Epithelial cell of esophagus (primary cell): ENCODE data around the gene CERK.

Experiments
- DNase-seq: peaks from one replicate; pipeline ENCODE4 v3.0.0; 2010; ENCODE audit warnings: low read depth
- H3K4me3 ChIP-seq: 2 replicates; pipeline ENCODE4 v1.5.1; 2011; ENCODE audit warnings: mild to moderate bottlenecking, low read length, control low read depth
- TF ChIP-seq, protein P1 (sequence below): IDR thresholded peaks from 2 replicates; pipeline ENCODE4 v1.5.1; 2011; ENCODE audit warnings: low read depth, mild to moderate bottlenecking, low read length, control low read depth, inconsistent platforms; ENCODE audit not compliant: insufficient read depth; ENCODE audit errors: missing control alignments

CERK gene

GRCh38 chr22:46742576-46743221 lies 4.6 kb upstream of the CERK start:
- H3K4me3 ChIP-seq: no peak overlapping the region
- DNase-seq: no peak
- TF ChIP-seq, protein P1, sequence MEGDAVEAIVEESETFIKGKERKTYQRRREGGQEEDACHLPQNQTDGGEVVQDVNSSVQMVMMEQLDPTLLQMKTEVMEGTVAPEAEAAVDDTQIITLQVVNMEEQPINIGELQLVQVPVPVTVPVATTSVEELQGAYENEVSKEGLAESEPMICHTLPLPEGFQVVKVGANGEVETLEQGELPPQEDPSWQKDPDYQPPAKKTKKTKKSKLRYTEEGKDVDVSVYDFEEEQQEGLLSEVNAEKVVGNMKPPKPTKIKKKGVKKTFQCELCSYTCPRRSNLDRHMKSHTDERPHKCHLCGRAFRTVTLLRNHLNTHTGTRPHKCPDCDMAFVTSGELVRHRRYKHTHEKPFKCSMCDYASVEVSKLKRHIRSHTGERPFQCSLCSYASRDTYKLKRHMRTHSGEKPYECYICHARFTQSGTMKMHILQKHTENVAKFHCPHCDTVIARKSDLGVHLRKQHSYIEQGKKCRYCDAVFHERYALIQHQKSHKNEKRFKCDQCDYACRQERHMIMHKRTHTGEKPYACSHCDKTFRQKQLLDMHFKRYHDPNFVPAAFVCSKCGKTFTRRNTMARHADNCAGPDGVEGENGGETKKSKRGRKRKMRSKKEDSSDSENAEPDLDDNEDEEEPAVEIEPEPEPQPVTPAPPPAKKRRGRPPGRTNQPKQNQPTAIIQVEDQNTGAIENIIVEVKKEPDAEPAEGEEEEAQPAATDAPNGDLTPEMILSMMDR: no peak

GRCh38 chr22:46741974-46742519 lies 4.0 kb upstream of the CERK start:
- H3K4me3 ChIP-seq: no peak overlapping the region
- TF ChIP-seq, protein P1: no peak
- DNase-seq: no peak

DNA sequence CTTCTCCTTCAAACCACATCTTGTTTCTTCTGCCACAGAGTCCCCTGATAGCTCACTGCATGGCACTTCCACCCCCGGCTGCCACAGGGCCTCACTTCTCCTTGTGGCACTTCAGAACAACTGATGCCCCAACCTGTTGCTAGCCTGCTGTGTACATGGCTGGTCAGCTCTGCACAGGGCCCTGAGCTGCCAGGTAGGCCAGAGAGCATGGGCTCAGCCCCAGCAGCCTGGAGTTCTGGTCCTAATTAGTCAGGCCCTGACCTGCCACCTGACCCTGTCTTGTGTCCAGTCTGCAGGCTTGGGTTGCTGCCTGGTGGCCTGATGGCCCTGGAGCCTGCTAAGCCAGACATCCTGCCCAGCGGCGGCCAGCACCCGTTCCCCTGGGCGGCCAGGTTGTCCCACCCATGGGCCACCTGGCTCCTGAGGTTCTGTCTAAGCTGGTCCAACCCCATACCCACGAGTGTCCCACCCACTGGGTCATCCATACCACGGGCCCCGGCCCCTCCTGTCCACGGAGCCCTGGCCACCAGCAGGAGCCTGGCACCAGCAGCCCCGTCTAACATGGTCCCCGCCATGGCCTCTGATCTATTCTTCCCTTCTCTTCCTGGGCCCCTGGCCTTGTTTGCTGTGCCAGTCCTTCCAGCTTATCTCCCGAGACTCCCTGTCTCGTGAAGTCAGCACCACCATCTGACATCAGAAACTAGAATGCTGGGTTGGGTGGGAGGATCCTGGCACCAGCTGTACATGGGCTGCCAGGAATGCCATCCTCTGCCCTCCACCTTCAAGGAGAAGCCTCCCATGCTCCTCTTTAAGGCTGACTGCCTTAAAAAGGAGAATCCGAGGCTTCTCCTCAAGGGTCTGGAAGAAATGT lies 3.1 kb upstream of the CERK start:
- no peak for DNase-seq
- TF ChIP-seq, protein P1: no peak
- H3K4me3 ChIP-seq: no peak overlapping the region

GRCh38 chr22:46739094-46739870 lies 1.2 kb upstream of the CERK start:
- peak; percentile 92 for DNase-seq
- TF ChIP-seq, protein P1: peak; percentile 61
- H3K4me3 ChIP-seq: peak overlapping the region; percentile 51

DNA sequence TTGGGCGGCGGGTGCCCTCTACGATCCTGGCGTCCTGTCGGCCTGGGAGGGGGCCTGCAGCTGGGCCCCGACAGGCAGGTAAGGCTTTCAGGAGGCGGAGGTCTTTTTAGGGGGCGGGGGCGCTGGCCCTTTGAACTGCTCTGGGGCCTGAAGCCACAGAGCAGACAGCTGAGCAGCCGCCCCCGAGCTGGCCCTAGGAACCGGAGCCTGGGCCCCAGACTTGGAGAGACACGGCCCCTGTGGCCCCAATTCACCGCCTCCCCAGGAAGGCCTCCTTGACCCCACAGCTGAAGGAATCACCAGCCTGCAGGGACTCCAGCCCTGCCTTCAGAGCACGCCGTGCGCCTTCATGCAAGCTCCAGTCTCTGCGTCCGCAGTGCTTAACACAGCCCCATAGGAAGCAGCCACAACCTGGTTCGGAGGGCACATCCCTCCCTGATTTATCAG lies 618 bp upstream of the CERK start:
- H3K4me3 ChIP-seq: peak overlapping the region; percentile 51
- TF ChIP-seq, protein P1: no peak
- DNase-seq: no peak

GRCh38 chr22:46737105-46737975 lies 712 bp downstream of the CERK start:
- H3K4me3 ChIP-seq: peak overlapping the region; percentile 56
- TF ChIP-seq, protein P1: no peak
- DNase-seq: peak; percentile 36
